Measurements from ENCODE around the gene FGFRL1. TPM values are rescaled to one million over a fixed set of nuclear protein-coding genes. Genes with fewer than 3 reads are reported as not detected.
"Not testable (repeated sequence)": the region's sequence is repeated elsewhere in the genome, so short reads cannot be mapped to it uniquely, and the experiment has no call there.

The FGFRL1 gene
- polyA plus RNA-seq, 1 donor = 33.1 TPM

DNA sequence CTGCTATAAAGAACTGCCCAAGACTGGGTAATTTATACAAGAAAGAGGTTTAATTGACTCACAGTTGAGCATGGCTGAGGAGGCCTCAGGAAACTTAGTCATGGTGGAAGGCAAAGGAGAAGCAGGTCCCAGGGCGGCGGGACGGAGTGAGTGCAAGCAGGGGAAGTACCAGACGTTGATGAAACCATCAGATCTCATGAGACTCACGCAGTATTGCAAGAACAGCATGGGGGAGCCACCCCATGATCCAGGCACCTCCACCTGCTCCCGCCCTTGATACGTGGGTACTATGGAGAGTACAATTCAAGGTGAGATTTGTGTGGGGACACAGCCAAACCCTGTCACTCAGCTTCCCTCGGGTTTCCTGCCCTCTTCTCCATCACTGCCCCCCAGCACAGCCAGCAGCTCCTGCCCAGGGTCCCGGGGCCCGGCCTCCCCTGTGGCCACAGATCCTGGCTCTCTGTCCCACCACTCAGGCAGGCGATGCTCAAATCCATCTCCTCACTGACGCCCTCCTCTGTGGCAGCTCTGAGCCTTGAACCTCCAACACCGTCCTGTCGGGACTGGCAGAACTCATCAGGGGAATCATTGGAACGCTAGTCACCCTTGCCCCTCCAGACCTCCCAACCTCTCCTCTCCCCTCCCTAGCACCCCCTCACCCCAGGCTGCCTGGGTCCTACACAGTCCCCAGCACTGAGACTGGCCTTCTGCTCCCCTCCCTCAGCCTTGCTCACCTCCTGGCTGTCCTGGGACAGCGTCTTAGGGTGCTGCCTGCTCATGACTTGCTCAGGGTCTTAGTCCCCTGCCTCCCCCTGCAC, 37.6 kb downstream of the FGFRL1 start:
- no peak for DNase-seq

DNA sequence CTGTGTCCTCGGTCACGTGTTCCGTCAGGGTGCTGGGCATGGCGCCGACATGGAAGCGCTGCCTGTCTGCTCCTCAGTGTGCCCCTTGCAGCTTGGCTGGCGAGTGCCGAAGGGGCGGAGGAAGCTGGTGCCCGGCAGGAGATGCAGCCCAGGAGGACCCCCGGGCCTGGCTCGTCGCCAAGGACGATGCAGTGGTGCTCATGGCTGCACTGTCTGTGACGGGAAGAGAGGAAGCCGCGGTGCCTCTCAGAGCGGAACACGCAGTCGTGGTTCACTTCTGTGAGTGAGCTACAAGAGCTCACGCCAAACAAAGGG, 38.1 kb downstream of the FGFRL1 start:
- no peak for DNase-seq

DNA sequence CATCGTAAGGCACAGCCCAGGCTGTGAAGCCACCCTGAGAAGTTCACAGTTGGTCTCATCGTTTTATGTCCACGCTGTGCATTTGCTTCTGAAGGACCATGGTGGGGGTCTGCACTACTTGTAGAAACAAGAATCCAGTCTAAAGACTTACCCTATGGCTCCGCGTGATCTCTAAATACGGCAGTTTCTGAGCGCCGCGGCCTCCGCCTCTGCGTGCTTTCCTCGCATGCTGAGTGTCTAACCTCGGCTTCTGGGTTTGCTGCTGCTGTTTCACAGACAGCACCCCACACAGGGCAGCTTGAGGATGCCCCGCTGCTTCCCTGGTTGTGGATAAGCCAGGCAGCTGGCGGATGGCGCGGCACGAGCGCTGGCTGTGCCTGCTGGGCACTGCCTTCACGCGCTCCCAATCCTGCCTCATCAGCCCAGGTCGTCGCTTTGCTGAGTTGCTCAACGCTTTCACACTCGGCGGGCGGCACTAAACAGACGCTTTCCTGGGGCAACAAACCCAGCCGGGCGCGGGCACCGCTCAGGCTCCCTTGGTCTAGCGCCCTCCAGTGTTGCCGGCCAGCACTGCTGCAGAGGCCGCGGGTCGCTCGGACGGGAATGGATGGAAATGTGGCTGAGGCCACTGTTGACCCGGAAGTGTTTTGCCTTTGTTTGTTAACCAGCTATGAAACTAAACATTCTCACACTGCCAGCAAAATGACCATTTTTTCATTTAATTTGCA, 39.2 kb downstream of the FGFRL1 start:
- DNase-seq = no peak

DNA sequence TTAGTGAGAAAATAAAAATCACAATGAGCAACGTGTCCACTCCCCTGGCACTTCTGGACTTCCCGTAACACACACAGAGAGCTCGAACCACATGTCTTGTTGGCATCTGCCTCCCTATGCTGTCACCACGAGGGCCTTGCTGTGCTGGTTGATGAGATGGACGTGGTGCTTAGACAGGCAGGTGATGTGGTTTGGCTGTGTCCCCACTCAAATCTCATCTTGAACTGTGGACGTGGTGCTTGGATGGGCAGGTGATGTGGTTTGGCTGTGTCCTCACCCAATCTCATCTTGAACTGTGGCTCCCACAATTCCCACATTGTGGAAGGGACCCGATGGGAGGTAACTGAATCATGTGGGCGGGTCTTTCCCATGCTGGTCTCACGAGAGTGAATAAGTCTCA, 40.0 kb downstream of the FGFRL1 start:
- DNase-seq = no peak

DNA sequence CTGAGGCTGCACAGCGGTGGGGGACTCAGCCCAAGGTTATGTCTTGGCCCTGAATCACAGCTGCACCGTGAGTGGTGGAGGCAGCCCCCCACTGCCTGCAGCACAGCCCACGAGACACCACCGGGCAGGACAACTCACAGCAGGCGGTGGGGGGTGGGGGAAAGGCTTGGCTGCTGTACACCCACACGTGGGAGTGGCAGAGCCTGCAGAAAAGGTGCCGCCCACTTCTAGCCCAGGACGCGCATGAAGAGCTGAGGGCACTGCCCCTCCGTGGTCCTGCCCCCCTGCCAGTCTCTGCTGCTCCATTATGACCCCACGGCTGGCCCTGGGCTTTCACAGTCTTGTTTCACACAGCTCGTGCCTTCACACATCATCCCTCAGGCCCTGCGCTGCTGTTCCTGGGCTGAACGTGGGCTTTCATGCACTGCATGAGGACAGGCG, 40.8 kb downstream of the FGFRL1 start:
- DNase-seq = no peak

DNA sequence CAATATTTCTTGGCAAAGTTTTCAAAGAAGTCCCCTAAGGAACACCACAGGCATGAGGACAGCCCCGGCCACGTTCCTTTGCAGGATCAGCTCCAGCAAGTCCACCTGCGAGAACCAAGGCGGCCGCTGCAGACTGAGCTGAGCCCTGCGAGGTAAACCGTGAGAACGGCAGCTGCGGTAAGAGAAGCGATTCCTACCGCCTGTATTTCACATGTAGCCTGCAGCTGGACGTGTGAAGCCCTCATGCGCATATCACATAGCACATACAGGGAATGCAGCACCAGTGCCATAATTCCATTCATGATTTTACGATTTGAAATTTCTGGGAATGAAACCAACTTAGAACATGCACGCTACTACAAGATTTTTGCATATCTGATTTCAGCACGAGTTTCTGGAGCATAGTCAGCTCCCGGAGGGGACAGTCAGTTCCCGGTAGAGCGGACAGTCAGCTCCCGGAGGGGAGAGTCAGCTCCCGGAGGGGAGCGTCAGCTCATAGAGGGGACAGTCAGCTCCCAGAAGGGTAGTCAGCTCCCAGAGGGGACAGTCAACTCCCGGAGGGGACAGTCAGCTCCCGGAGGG, 41.7 kb downstream of the FGFRL1 start:
- no peak for DNase-seq

DNA sequence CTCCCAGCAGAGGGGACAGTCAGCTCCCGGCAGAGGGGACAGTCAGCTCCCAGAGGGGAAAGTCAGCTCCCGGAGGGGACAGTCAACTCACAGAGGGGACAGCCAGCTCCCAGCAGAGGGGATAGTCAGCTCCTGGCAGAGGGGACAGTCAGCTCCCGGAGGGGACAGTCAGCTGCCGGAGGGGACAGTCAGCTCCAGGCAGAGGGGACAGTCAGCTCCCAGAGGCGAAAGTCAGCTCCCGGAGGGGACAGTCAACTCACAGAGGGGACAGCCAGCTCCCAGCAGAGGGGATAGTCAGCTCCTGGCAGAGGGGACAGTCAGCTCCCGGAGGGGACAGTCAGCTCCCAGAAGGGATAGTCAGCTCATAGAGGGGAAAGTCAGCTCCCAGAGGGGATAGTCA, 42.5 kb downstream of the FGFRL1 start:
- DNase-seq = not testable (repeated sequence)

DNA sequence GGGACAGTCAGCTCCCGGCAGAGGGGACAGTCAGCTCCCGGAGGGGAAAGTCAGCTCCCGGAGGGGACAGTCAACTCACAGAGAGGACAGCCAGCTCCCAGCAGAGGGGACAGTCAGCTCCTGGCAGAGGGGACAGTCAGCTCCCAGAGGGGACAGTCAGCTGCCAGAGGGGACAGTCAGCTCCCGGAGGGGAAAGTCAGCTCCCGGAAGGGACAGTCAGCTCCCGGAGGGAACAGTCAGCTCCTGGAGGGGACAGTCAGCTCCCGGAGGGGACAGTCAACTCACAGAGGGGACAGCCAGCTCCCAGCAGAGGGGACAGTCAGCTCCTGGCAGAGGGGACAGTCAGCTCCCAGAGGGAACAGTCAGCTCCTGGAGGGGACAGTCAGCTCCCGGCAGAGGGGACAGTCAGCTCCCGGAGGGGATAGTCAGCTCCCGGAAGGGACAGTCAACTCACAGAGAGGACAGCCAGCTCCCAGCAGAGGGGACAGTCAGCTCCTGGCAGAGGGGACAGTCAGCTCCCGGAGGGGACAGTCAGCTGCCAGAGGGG, 43.3 kb downstream of the FGFRL1 start:
- DNase-seq = not testable (repeated sequence)

DNA sequence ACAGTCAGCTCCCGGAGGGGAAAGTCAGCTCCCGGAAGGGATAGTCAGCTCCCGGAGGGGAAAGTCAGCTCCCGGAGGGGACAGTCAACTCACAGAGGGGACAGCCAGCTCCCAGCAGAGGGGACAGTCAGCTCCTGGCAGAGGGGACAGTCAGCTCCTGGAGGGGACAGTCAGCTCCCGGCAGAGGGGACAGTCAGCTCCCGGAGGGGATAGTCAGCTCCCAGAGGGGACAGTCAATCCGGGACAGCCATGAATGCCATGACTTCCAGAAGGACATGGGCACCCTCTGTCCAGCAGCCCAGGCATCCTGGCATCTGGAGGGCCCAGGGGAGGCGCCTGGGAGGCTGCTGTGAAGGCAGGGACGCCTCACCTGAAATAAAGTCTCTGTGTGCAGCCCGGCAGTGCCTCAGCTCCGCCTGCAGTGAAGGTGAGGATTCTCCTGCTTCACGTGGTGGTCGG, 43.8 kb downstream of the FGFRL1 start:
- DNase-seq = not testable (repeated sequence)

DNA sequence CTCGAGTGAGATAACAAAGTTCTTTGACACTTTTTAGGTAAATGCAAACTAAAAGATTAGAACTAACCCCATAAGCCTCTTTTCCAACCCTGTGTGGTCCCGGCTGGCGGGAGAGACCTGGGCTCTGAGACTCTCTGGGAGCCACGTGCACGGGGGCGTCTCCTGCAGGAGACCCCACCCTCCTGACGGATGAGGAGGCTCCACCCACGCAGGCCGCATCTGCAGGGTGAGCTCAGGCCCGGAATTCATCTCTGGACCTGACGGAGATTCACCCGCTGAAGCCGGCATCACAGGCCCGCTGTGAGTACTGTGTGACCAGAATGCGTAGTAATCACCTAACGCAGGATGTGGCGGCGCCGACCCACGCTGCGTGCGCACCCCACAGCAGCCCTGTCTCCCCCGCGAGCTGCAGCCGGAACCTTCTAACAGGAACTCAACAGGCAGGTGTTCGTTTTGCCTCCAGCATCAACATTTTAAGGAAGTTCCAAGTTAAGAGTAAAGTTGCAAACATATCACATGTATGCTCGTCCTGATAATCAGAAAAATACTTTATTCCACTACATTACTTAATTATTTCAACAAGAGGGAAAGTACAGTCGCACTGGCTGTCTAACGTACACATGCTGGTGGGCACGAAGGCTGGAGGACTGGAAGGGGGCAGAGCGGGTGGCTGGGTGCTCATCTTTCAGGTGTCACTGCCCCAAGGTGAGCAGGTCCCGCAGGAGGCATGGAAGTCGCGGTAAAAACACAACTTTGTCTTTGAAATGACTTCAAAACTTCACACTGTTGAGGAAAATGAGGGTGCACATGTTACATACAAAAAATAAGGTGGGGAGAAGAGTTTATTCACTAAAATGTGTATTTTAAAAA, 44.5 kb downstream of the FGFRL1 start:
- DNase-seq = no peak

DNA sequence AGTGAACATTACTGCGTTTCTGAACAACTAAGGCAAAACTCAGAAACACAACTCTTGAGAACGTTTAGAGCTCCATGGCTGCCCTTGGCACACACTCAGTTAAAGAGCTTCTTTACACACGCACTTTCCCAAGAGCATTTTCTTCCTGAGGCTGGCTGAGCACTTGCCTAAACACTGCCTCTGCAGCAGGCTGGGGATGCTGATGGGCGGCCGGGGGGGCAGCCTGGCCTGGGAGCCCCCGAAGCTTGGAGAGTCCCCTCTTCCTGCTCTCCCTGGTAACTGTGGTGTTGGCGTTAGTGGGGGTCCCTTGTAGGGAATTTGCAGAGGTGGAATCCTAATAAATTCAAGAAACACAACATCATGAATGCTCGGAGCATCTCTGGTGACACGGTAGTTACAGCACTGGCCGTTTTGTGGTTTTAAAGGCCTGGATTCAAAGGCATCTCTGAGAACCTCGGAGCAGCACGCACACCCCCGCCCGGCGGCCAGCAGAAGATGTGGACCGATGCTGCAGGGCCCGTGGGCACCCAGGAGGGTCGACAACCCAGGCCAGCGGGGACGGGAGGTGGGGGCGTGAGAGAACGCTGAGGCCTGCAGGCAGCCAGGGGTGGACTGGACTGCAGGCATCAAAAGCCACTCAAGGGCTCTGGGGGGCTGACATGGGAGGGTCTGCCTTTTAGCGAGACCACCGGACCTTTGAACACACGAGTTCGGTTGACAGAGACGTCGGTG, 45.4 kb downstream of the FGFRL1 start:
- DNase-seq = no peak

DNA sequence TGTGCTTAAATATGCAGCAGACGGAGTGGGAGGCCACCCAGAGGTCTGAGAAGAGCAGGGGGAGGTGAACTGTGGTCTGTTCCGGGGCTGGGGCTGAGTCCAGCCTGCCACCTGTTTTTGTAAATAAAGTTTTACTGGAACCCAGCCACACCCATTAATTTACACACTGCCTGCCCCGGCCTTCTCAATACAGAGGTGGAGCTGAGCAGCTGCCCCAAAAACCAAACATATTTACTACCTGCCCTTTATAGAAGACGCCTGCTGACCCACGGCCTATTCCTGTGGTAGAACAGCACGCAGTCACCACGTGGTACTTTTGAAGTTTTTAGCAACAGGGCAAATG, 45.9 kb downstream of the FGFRL1 start:
- DNase-seq = no peak

DNA sequence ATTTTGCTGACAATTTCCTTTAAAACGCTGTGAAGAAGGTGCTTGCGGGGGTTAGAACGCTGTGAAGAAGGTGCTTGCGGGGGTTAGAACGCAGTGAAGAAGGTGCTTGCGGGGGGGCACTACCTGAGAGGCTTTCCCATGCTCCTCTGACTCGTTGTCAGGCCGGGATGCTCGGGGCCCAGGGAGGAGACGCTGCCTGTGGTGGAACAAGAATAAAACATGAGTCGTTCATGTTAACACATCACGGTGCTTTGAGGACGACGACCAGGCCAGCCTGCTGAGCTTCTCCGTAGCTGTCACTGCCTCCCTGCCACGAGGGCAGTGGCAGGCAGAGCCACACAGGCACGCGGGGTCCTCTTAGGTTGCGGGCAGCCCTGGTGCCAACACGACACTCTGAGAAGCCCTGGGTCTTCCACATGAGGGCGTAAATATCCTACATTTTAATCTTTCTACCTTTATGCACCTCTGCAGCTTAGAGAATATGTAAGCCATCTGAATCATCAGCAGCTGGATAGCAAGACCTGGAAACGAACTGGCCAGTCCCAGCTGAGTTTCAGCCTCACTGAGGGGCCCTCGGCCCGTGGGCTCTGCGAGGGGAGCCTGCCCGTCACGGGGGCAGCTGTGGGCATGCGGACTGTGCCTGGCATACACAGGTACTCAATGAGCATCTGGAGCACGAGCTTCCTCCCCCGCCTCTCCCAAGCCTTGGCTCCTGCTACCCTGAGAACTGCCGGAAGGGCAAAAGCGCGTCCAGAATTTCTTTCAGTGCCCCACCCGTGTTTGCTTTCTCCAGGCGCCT, 47.0 kb downstream of the FGFRL1 start:
- no peak for DNase-seq

DNA sequence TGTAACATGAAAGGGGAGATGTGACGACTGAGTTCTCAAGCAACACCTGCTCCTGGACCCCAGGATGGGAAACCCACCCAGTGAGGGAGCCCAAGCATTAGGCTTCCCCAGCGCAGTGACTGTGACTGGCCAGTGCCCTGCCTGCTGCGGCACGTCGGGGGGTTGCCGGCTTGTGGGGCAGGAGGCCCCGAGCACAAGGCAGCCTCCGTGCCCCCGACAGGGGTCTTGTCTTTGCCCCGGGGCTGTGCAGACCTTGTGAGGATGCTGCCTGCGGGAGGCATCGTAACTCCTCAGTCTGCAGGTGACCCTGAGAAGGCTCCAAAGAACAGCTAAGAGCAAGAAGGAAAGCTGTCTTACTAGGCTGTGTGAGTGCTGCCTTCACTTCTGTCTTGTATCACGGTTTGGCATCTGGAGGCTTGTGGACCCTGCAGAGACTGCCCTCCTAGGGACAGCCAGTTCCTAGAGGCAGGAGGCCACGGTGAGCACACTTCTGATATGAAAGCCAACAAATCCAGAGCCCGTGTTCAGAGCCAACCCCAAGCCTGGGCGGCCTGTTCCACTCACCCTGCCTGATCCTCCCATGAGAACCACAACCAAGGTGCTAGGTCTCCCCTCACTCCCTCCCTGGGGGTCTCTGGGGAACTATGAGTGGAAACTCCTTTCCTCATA, 47.7 kb downstream of the FGFRL1 start:
- DNase-seq = no peak

DNA sequence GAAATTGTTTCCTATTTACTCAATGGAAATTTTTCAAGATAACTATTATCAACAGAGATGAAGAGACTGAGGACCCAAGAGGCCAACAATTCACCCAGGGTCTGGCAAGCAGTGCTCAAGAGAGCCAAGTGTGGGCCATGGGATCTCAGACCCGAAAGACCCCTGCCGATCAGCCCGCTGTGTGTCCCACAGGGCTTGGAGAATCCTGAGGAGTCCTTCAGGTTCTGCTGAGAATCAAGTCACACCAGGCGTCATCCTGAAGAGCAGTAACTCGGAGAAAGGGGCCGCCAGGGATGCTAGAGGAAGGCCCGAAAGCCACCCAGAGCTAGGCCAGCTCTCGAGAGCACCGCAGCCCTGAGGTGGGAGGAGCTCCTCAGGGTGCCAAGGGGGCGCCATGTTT, 48.7 kb downstream of the FGFRL1 start:
- DNase-seq = no peak

DNA sequence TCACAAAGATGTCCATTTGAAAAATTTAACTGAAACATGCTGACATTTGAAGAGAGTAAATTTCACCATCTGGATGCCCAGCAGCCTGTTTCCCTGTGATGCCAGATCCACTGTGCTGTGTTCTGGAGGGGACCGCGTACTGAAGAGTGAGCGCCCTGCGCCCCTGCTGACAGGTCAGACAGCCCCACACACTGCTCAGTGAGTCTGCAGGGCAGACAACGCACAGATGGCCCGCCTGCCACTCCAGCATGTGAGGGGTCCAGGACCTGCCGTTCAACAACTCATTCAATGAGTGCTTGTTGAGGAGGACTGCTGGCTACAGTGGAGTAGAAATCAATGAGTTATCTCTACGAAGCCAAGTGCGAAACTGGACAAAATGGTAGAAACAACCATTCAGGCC, 49.2 kb downstream of the FGFRL1 start:
- no peak for DNase-seq

DNA sequence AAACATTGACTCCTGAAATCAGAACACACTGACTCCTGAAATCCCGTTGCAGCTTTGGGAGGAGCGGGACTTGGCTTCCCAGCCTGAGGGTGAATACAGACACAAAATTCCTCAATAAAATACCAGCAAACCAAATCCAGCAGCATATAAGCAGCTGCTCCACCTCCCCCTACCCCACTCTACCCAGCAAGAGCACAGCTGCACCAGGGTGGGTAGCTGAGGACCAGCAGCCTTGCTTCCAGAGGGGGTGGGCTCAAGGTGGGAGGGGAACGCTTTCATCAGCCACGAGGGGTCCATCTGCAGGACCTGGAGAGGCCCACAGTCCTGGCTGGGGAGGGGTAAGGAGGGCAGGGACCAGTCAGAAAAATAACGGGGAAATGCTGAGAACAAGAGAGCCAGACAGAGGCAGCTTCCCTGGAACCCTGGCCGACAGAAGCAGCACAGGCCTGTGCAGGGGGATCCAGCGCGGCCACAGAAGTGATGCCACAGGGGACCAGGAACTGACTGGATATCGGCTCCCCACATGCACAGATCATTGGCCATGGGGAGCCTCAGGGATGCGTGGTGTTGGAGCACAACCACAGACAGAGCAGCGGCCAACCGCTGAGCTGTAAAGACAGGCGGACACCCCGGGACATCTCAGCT, 49.8 kb downstream of the FGFRL1 start:
- no peak for DNase-seq

DNA sequence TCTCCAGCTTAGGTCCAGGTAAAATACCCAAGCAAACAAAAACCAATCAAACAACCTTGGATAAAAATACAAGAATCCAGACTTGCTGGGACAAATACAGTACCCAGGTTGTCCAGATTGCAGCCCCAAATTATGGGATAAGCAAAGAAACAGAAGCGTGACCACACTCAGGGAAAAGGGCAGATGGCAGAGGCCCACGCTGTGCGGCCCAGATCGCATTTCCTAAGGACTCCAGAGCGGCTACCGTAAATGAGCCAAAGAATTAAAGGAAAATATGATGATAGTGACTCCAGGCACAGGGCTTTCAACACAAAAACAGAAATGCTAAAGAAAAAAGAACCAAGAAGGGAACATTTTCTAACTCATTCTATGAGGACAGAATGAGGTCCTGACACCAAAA, 50.3 kb downstream of the FGFRL1 start:
- no peak for DNase-seq

DNA sequence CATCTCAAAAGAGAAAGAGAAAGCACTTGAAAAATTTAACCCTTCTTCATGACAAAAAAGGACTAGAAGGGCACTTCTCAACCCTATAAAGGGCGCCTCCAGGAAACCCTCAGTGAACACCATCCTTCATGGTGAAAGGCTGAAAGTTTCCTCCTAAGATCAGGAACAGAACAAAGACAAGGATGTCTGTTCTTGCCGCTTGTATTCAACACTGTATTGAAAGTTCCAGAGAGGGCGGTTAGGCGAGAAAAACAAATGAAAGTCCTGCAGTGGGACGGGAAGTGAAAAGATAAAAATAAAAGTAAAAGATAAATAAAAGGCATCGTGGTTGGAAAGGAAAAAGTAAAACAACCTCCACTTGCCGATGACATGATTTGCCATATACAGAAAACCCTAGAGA, 51.0 kb downstream of the FGFRL1 start:
- DNase-seq = no peak
